ENCODE measurements around the gene FMN1.

The FMN1 gene

DNA sequence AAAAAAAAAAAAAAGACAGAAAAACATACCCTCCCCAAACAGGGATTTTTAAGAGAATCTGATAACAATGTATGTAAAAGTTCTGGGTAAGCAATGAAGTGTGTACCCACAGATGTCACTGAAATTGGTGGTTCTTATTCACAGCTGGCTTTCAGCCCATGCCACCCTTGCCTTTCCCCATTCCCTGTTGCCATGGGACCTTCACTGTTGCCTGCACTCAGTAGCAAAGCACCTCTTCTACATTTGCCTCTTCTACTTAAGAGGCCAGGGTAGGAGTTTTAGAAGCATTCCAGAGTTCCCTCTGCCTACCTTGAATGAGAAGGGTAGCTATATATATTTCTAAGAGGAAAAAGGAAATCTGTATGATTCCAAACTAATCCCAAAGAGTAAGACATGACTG lies 57.4 kb downstream of the FMN1 start:
- Histone ChIP-seq H3K9me3 (ENCODE audit: control insufficient read depth, insufficient read depth, low read length) (no peaks in the 10 kb centered on the region), H3K27me3 (ENCODE audit: control insufficient read depth, insufficient read depth, low read length) (no peaks in the 10 kb centered on the region), H3K36me3 (ENCODE audit: control insufficient read depth, insufficient read depth, low read length) (no peaks in the 10 kb centered on the region), H3K9ac (ENCODE audit: low read depth, low read length) (no peak overlapping the region), H3K4me3 (ENCODE audit: low read depth, low read length) (no peak overlapping the region), H3K4me1 (ENCODE audit: control insufficient read depth, insufficient read depth, low read length) (no peaks in the 10 kb centered on the region; the same call in 1 of the 2 replicates), H3K27ac (ENCODE audit: low read depth, low read length) (no peak overlapping the region)

DNA sequence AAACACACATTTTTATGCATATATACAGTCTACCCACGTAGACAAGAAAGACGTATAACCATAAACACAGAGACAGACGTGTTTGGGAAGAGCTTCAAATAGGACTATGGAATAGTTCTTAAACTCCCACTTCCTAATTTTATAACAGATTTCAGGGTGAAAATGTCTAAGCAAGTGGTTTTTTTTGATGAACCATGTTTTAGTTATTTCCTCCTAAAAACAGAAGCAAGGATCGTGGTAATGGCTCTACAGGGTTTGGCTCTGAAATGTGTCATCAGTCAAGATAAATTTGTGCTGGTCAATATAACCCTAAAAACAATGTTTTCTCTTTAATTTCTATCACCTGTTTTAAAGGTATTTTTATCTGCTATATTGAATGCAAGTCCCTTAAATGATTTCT lies 58.2 kb downstream of the FMN1 start:
- Histone ChIP-seq H3K27me3 (ENCODE audit: control insufficient read depth, insufficient read depth, low read length) (no peaks in the 10 kb centered on the region), H3K9me3 (ENCODE audit: control insufficient read depth, insufficient read depth, low read length) (no peaks in the 10 kb centered on the region), H3K4me1 (ENCODE audit: control insufficient read depth, insufficient read depth, low read length) (no peaks in the 10 kb centered on the region; the same call in 1 of the 2 replicates), H3K27ac (ENCODE audit: low read depth, low read length) (no peak overlapping the region), H3K4me3 (ENCODE audit: low read depth, low read length) (no peak overlapping the region), H3K9ac (ENCODE audit: low read depth, low read length) (no peak overlapping the region), H3K36me3 (ENCODE audit: control insufficient read depth, insufficient read depth, low read length) (no peaks in the 10 kb centered on the region)

DNA sequence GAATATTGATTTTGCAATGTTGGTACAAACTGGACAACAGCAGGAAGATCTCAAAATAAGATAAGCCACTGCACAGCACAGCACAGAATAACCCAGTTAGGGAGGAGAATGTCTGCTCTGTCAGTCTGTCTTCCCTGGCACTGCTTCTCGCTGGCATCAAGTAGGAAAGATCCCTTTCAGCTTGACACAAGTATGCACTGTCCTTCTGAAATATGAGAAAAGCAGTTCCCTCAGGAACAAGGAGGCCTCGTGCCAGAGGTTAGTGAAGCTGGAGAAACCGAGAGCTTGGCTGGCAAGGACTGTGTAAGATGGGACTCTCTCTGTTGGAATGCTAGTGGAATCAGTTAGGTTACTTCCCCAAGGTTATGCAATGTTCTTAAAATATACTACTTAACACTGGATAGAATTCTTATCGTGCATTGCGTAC lies 59.1 kb downstream of the FMN1 start:
- H3K4me3 ChIP-seq (ENCODE audit: low read depth, low read length), result no peak overlapping the region
- no peak overlapping the region for H3K9ac ChIP-seq (ENCODE audit: low read depth, low read length)
- no peak overlapping the region for H3K27ac ChIP-seq (ENCODE audit: low read depth, low read length)
- H3K9me3 ChIP-seq (ENCODE audit: control insufficient read depth, insufficient read depth, low read length), result no peaks in the 10 kb centered on the region
- no peaks in the 10 kb centered on the region; the same call in 1 of the 2 replicates for H3K4me1 ChIP-seq (ENCODE audit: control insufficient read depth, insufficient read depth, low read length)
- H3K36me3 ChIP-seq (ENCODE audit: control insufficient read depth, insufficient read depth, low read length), result no peaks in the 10 kb centered on the region
- no peaks in the 10 kb centered on the region for H3K27me3 ChIP-seq (ENCODE audit: control insufficient read depth, insufficient read depth, low read length)

DNA sequence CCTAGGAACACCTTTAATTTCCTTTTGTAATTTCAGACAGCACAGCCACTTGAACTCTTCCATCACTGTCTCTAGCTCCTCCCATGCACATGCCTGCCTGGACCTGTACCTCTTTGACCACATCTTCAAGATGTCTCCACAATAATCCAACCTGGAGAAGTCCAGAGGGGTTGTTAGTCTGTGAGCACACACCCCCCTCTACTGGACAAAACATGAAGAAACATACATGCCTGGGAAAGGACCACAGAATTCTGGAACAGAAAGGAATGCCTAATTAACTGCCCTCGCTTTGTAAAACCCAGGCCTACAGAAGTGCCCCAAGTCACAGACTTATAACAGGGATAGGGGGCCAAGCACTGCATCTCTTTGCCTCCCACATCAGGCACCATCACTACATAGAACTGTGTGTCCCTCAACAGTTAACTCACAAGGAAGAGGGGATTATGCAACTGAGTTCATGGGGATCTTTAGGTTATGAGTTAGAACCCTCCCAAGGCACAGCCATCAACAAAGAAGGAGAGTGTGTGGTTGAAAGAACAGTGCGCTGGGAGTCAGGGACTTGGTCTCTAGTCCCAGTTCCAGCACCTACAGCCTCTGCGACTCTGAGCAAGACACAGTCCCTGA lies 61.7 kb downstream of the FMN1 start:
- Histone ChIP-seq H3K36me3 (ENCODE audit: control insufficient read depth, insufficient read depth, low read length) (no peaks in the 10 kb centered on the region), H3K4me3 (ENCODE audit: low read depth, low read length) (no peak overlapping the region), H3K9ac (ENCODE audit: low read depth, low read length) (no peak overlapping the region), H3K4me1 (ENCODE audit: control insufficient read depth, insufficient read depth, low read length) (no peaks in the 10 kb centered on the region; the same call in 1 of the 2 replicates), H3K27me3 (ENCODE audit: control insufficient read depth, insufficient read depth, low read length) (no peaks in the 10 kb centered on the region), H3K9me3 (ENCODE audit: control insufficient read depth, insufficient read depth, low read length) (no peaks in the 10 kb centered on the region), H3K27ac (ENCODE audit: low read depth, low read length) (no peak overlapping the region)

DNA sequence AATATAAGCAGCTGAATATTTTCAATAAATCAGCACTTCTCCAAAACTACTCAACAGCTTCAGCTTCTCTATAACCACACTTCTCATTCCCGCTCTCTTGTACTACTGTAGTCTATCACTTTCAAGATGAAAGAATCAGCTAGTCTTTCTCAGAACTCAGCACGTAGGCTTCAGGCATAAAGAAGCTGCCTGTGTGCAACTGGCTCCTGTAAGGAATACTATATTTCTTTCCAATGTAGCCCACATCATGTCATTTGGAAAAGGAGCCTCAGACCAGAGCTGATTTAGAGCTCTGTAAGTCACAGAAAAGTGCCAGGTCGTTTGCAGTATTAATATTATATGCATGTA lies 62.3 kb downstream of the FMN1 start:
- peaks cover under 1% of the 10 kb centered on the region; the same call in 1 of the 2 replicates for H3K4me1 ChIP-seq (ENCODE audit: control insufficient read depth, insufficient read depth, low read length)
- H3K27ac ChIP-seq (ENCODE audit: low read depth, low read length), result no peak overlapping the region
- H3K9me3 ChIP-seq (ENCODE audit: control insufficient read depth, insufficient read depth, low read length), result no peaks in the 10 kb centered on the region
- no peaks in the 10 kb centered on the region for H3K36me3 ChIP-seq (ENCODE audit: control insufficient read depth, insufficient read depth, low read length)
- no peak overlapping the region for H3K9ac ChIP-seq (ENCODE audit: low read depth, low read length)
- H3K27me3 ChIP-seq (ENCODE audit: control insufficient read depth, insufficient read depth, low read length), result no peaks in the 10 kb centered on the region
- no peak overlapping the region for H3K4me3 ChIP-seq (ENCODE audit: low read depth, low read length)

DNA sequence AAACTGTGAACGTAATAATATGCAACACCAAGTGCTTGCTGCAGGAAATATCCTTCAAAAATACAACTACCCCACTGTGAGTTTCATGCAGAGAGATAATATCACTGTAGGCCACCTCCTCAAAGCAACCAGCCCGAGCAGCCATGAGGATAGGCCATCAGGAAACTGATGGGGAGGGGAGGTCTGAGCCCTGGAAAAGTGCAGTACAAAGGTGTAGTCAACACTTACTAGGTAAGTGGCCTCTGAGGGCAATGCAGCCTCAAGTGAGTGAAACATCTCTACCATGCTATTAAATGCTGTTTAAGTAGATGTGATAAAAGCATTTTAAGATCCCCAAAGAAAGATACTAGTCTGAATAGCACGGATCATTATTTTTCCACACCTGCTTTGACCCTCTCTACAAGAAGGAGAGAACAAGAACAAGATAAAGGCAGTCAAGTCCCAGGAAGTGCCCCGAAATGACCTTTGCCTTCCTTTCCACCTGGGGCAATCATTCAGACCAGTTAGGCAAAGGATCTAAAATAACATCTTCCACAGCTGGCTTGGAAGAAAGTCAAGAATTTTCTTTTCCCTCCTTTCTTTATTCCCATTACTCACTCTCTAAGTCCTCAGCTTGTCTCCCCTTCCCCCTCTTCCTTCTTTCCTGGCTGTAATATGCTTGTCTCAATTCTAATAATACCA lies 62.8 kb downstream of the FMN1 start:
- Histone ChIP-seq H3K9ac (ENCODE audit: low read depth, low read length) (no peak overlapping the region), H3K4me1 (ENCODE audit: control insufficient read depth, insufficient read depth, low read length) (peaks cover 5% of the 10 kb centered on the region; the same call in 1 of the 2 replicates), H3K4me3 (ENCODE audit: low read depth, low read length) (no peak overlapping the region), H3K27me3 (ENCODE audit: control insufficient read depth, insufficient read depth, low read length) (no peaks in the 10 kb centered on the region), H3K9me3 (ENCODE audit: control insufficient read depth, insufficient read depth, low read length) (no peaks in the 10 kb centered on the region), H3K27ac (ENCODE audit: low read depth, low read length) (no peak overlapping the region), H3K36me3 (ENCODE audit: control insufficient read depth, insufficient read depth, low read length) (no peaks in the 10 kb centered on the region)

DNA sequence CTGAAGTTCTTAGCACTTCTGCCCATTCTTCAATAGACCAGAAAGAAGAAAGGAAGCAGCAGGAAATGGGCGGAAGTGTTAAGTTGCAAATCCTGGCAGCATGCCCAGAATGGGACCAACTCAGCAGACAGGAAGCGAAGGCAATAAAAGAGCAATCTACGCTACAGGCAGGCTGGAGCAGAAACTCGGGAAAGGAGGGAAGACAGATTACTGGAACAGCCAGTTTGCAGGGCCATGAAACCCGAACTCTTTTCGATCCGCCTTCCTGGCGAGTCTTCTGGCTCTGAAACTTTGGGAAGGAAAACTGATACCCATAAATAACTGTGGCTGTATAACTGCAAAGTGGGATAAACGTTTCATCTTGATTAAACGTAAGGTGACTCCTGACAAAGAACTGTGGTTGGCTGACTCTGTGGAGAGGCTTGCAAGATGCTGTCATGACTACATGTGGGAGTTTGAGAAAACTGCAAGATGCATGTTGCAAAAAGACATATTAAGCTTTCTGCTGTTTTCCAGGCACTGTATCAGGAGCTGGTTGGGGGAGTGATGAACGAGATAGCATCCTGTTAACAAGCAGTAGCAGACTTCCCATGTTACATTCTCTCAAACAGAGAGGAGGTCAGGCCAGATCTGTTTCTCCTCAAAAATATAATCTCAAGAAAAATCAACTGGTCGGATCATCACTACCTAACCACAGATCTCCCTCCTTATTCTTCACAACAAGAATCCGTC lies 67.8 kb downstream of the FMN1 start:
- H3K36me3 ChIP-seq (ENCODE audit: control insufficient read depth, insufficient read depth, low read length), result no peaks in the 10 kb centered on the region
- H3K4me1 ChIP-seq (ENCODE audit: control insufficient read depth, insufficient read depth, low read length), result peaks cover 12% of the 10 kb centered on the region
- no peak overlapping the region for H3K27ac ChIP-seq (ENCODE audit: low read depth, low read length)
- no peak overlapping the region for H3K9ac ChIP-seq (ENCODE audit: low read depth, low read length)
- no peaks in the 10 kb centered on the region for H3K27me3 ChIP-seq (ENCODE audit: control insufficient read depth, insufficient read depth, low read length)
- H3K9me3 ChIP-seq (ENCODE audit: control insufficient read depth, insufficient read depth, low read length), result no peaks in the 10 kb centered on the region
- no peak overlapping the region for H3K4me3 ChIP-seq (ENCODE audit: low read depth, low read length)

DNA sequence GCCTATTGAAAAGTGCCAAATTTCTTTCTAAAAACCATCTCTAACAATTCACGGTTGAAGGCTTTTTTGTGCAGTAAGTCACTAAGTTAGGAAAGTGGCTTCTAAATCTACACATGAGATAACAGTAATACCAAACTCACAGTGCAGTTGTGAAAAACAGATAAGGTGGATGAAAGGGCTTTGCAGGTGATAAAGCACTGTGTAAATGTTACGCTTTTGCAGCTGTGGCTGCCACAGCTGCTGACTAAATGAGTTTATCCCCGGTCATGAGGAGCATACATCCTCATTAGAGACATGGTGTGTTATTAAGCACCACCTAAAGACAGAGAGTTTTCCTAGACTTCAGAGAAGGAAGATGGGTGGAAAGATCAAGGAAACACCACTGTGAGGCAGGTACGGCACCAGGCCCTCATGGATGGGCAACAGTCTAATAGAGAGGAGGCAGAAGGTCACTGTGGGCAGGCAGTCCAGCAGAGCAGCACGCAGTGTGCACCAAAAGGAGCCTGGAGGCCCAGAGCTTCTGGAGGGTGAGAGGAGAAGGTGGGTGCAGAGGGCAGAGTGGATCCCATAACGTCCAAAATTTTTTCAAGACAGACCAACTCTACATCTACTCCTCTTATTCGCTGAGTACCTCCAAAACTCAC lies 68.5 kb downstream of the FMN1 start:
- Histone ChIP-seq H3K27ac (ENCODE audit: low read depth, low read length) (no peak overlapping the region), H3K4me3 (ENCODE audit: low read depth, low read length) (no peak overlapping the region)

DNA sequence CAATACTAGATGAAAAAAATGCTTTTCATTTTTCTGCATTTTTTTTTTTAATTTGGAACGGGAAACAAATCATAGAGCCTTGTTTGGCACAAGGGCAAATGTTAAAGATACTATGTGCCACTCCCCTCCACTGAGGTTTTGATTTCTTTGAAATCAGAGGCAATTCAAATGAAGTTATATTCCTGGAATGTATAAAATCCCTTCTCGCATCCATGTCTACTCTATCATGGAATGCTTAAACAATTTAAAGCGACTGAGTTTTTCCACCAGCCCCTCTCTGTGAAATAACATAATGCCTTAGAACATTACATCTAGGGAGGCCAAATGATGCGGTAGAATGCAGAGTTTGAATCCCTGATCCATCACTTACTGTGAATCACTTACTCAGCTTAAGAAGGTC lies 69.7 kb downstream of the FMN1 start:
- Histone ChIP-seq H3K27ac (ENCODE audit: low read depth, low read length) (no peak overlapping the region), H3K9ac (ENCODE audit: low read depth, low read length) (no peak overlapping the region), H3K9me3 (ENCODE audit: control insufficient read depth, insufficient read depth, low read length) (no peaks in the 10 kb centered on the region), H3K4me1 (ENCODE audit: control insufficient read depth, insufficient read depth, low read length) (peaks cover 12% of the 10 kb centered on the region), H3K36me3 (ENCODE audit: control insufficient read depth, insufficient read depth, low read length) (no peaks in the 10 kb centered on the region), H3K27me3 (ENCODE audit: control insufficient read depth, insufficient read depth, low read length) (no peaks in the 10 kb centered on the region), H3K4me3 (ENCODE audit: low read depth, low read length) (no peak overlapping the region)

More for the DNA sequence above, 68.5 kb downstream of the FMN1 start:
- Histone ChIP-seq H3K9me3 (ENCODE audit: control insufficient read depth, insufficient read depth, low read length) (no peaks in the 10 kb centered on the region), H3K9ac (ENCODE audit: low read depth, low read length) (no peak overlapping the region), H3K36me3 (ENCODE audit: control insufficient read depth, insufficient read depth, low read length) (no peaks in the 10 kb centered on the region), H3K27me3 (ENCODE audit: control insufficient read depth, insufficient read depth, low read length) (no peaks in the 10 kb centered on the region), H3K4me1 (ENCODE audit: control insufficient read depth, insufficient read depth, low read length) (peaks cover 12% of the 10 kb centered on the region)

DNA sequence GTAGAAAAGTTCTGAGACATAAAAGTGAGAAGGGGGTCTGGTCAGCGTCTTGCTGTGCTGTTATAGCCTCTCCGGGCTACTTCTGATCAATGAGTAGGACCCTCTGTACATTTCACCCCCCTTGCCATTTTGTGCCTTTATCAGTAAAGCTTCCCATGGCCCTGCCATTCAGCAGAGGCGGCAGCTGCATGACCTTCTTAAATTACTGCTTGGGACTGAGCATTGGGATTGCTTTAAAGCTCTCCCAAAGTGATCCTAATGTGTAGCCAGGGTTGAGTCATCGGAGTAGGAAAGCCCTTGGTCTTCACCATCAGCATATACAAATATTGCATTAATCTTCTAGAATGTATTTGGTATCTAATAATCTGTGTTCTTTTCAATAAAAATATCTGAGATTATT lies 70.2 kb downstream of the FMN1 start:
- H3K4me3 ChIP-seq (ENCODE audit: low read depth, low read length), result no peak overlapping the region
- H3K9me3 ChIP-seq (ENCODE audit: control insufficient read depth, insufficient read depth, low read length), result no peaks in the 10 kb centered on the region

DNA sequence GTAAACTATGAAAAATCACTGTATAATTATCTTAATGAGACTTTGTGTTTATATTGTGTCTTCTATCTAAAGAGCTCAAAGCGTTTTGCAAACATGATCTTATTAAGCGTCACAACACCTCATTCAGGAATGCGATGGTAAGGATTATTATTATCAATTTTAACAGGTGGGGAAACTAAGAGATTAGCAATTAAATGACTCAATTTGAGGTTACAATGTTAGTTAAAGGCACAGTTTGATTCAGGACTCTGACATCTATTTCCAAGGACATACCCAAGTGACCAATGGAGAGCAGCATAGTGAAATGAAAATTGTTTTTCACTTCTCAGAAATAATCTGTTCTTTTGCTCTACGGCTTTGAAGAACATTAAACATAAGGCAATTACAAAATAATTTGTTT lies 74.6 kb downstream of the FMN1 start:
- Histone ChIP-seq H3K9ac (ENCODE audit: low read depth, low read length) (no peak overlapping the region), H3K27ac (ENCODE audit: low read depth, low read length) (no peak overlapping the region), H3K9me3 (ENCODE audit: control insufficient read depth, insufficient read depth, low read length) (no peaks in the 10 kb centered on the region), H3K36me3 (ENCODE audit: control insufficient read depth, insufficient read depth, low read length) (no peaks in the 10 kb centered on the region), H3K4me1 (ENCODE audit: control insufficient read depth, insufficient read depth, low read length) (no peaks in the 10 kb centered on the region), H3K27me3 (ENCODE audit: control insufficient read depth, insufficient read depth, low read length) (no peaks in the 10 kb centered on the region), H3K4me3 (ENCODE audit: low read depth, low read length) (no peak overlapping the region)

More for the DNA sequence above, 70.2 kb downstream of the FMN1 start:
- no peak overlapping the region for H3K9ac ChIP-seq (ENCODE audit: low read depth, low read length)
- H3K27me3 ChIP-seq (ENCODE audit: control insufficient read depth, insufficient read depth, low read length), result no peaks in the 10 kb centered on the region
- peaks cover 12% of the 10 kb centered on the region for H3K4me1 ChIP-seq (ENCODE audit: control insufficient read depth, insufficient read depth, low read length)
- H3K27ac ChIP-seq (ENCODE audit: low read depth, low read length), result no peak overlapping the region
- no peaks in the 10 kb centered on the region for H3K36me3 ChIP-seq (ENCODE audit: control insufficient read depth, insufficient read depth, low read length)

Data from HUES48 (cell line).